GM12875 (cell line): Measurements from ENCODE around the gene OGFRL1.

Source experiments
- H3K4me3 ChIP-seq: one replicate; pipeline ENCODE4 v1.5.1; 2011; ENCODE audit warnings: low read depth, low read length, control low read depth
- TF ChIP-seq, protein P1 (sequence below): IDR thresholded peaks from 2 replicates; pipeline ENCODE4 v1.5.1; 2011; ENCODE audit warnings: low read depth, mild to moderate bottlenecking, control low read depth, inconsistent platforms, low read length, moderate library complexity, borderline replicate concordance; ENCODE audit not compliant: insufficient read depth

Gene OGFRL1

DNA sequence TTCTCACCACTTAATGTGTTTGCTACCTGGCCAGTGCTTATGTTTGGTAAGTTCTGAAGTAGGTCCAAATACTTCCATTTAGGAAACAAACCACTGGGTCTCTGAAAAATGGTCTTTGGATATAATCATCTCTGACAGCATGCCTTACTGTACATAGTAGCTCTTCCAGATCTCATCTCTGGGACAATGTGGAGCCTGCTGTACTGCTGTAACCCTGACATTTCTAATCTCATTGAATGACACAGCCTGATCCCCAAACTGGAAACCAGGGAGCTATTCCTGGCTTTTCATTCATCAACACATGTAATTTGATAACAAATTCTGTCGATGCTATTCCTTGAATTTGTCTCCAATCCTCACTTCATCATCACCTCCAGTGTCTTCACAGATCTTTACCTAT lies 23.5 kb downstream of the OGFRL1 start:
- TF ChIP-seq, protein P1, sequence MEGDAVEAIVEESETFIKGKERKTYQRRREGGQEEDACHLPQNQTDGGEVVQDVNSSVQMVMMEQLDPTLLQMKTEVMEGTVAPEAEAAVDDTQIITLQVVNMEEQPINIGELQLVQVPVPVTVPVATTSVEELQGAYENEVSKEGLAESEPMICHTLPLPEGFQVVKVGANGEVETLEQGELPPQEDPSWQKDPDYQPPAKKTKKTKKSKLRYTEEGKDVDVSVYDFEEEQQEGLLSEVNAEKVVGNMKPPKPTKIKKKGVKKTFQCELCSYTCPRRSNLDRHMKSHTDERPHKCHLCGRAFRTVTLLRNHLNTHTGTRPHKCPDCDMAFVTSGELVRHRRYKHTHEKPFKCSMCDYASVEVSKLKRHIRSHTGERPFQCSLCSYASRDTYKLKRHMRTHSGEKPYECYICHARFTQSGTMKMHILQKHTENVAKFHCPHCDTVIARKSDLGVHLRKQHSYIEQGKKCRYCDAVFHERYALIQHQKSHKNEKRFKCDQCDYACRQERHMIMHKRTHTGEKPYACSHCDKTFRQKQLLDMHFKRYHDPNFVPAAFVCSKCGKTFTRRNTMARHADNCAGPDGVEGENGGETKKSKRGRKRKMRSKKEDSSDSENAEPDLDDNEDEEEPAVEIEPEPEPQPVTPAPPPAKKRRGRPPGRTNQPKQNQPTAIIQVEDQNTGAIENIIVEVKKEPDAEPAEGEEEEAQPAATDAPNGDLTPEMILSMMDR = no peak
- H3K4me3 ChIP-seq = no peak overlapping the region

DNA sequence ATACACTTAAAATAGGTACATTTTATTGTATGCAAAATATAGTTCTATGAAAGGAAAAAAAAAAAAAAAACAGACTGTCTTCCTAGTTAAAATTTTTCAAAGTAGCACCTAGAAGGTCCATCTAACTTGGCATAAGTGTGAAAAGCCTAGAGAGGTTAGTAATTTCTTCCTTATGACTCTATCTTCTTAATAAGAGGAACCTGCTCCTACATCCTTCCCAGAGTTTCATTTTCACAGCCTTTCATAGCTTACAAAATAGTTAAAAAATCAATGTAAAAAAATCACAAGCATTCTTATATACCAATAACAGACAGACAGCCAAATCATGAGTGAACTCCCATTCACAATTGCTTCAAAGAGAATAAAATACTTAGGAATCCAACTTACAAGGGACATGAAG lies 28.8 kb downstream of the OGFRL1 start:
- TF ChIP-seq, protein P1 = no peak
- no peak overlapping the region for H3K4me3 ChIP-seq

DNA sequence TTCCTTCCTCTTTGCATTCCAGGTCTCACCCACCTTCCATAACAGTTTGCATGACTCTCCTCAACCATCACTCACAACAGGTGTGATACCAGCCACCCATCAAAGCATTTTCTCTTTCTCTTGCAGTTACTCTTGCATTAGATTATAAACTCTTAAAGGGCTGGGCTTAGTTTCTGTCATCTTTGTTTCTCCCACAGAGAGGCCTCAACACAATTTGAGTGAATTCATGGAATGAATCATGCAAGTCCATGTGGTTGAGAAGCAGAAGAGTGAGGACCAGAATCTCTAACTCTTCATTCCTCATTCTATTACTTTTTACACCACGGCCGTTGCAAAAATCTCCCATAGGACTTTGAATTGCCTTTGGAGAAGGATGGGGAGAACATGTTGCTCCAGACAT lies 31.4 kb downstream of the OGFRL1 start:
- no peak overlapping the region for H3K4me3 ChIP-seq
- TF ChIP-seq, protein P1 = no peak

DNA sequence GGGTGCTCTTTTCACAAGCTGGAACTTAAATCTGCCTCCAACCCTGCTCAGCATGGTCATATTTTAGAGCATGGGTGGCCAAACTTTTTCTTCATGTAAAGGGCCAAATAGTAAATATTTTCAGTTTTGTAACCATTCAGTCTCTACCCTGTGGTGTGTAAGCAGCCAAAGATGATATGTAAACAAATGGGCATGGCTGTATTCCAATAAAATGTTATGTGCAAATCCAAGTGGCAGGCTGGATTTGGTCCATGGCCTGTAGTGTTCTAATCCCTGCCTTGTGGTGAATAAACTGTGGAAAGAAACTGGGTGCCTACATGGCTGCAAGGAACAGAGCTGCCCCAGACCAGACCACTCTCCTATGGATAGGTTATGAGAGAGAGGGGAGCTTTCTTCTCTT lies 32.7 kb downstream of the OGFRL1 start:
- H3K4me3 ChIP-seq = no peak overlapping the region
- TF ChIP-seq, protein P1 = no peak

DNA sequence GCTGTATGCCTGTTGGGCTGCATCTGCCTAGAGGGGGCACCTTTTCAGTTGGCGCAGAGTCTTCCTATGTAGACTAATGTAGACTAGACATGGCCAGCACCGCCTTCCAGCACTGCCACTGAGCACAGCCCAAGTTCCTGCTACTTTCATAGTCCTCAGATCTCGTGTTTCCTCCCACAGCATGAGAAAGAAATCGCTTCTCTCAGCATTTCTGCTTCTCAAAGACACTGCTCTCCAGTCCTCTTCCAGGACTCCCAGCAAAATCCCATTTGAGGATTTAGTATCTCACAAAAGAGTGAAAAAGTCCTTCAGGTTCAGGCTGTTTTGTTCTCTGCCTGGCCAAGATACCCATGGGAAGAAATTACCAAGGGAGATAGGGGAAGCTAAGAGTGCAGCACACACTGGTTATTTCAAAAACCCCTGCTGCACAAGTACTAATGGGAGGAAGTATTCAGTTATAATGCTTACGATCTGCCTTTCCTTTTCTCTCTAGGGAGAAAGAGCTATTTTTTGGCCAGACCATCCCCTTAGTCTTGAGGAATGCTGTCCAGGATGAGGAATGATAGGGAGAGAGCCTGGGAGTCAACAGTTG lies 35.7 kb downstream of the OGFRL1 start:
- TF ChIP-seq, protein P1 = no peak
- no peak overlapping the region for H3K4me3 ChIP-seq

DNA sequence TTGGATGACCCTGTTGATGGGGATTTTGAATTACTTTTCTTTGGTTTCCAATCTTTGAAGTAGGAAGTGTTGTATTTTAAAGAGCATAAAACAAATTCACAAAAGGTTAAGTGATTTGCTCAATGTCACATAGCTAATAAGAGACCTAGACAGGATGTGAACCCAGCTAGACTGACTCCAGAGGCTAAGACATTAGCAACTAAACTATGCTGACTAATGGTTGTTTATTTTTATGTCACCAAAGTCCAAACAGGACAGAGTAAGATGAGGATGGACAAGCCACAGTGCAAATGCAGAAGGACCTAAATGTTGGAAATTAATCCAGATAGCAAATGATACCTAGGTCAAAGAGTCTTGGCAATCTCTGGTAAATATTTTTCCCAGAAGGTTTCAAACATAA lies 38.0 kb downstream of the OGFRL1 start:
- TF ChIP-seq, protein P1 = no peak
- no peak overlapping the region for H3K4me3 ChIP-seq

DNA sequence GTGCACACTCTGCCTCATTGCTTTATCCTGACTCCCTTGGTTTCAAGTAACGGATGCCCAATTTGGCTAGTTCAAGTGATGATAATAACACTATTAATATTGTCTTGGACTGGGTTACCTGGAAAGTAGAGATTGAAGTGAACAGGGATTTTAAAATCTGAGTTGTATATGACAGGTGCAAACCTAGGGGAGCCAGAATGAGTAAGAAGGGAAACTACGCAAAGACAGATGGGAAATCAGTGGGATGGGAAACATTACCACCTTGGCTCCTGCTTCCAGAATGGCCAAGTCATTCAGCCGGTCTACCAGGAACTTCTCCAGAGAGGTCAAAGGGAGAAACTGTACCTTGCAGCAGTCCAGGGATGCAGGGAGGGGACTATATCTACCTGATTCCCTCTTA lies 41.9 kb downstream of the OGFRL1 start:
- TF ChIP-seq, protein P1 = no peak
- H3K4me3 ChIP-seq = no peak overlapping the region
